Lung (tissue), 12 donors: ENCODE data around the gene CACNA1C. TPM values are rescaled to one million over a fixed set of nuclear protein-coding genes. Genes with fewer than 3 reads are reported as not detected.

Experiments
- ATAC-seq: fragments of 200-7000 bp; cut with Tn5 transposase; one replicate; pipeline ENCODE4 v1.9.1; 2020; ENCODE audit warnings: moderate number of reproducible peaks; ENCODE audit not compliant: insufficient read depth, low FRiP score
- DNase-seq, 3 donors: peaks; one replicate each; pipeline ENCODE4 v3.0.0-alpha.2; 2013 to 2017
- H3K27ac ChIP-seq, 2 donors: one replicate each; pipeline ENCODE4 v1.5.1; 2013; ENCODE audit warnings: mild to moderate bottlenecking in 2 of 2, moderate library complexity in 2 of 2, control low read depth in 1 of 2, inconsistent platforms in 1 of 2, low read depth in 1 of 2, low read length in 1 of 2
- H3K27me3 ChIP-seq, 3 donors: one replicate each; pipeline ENCODE4 v1.5.1; 2013; ENCODE audit warnings: low read length in 2 of 3; ENCODE audit not compliant: control insufficient read depth in 3 of 3, insufficient read depth in 3 of 3
- H3K36me3 ChIP-seq, 4 donors: one replicate each; pipeline ENCODE4 v1.5.1; 2013; ENCODE audit warnings: low read length in 4 of 4, mild to moderate bottlenecking in 1 of 4, moderate library complexity in 1 of 4; ENCODE audit not compliant: control insufficient read depth in 4 of 4, insufficient read depth in 4 of 4
- H3K4me1 ChIP-seq, 5 donors: one replicate each; pipeline ENCODE4 v1.5.1; 2013; ENCODE audit warnings: low read length in 5 of 5, mild to moderate bottlenecking in 2 of 5, moderate library complexity in 1 of 5; ENCODE audit not compliant: control insufficient read depth in 5 of 5, insufficient read depth in 5 of 5
- H3K4me3 ChIP-seq: one replicate; pipeline ENCODE4 v1.5.1; 2013; ENCODE audit warnings: mild to moderate bottlenecking, control low read depth, moderate library complexity
- H3K9ac ChIP-seq, 2 donors: one replicate each; pipeline ENCODE4 v1.5.1; 2013; ENCODE audit warnings: low read length in 2 of 2, control low read depth in 1 of 2; ENCODE audit not compliant: insufficient read depth in 1 of 2
- H3K9me3 ChIP-seq, 4 donors: one replicate each; pipeline ENCODE4 v1.5.1; 2013; ENCODE audit warnings: low read length in 3 of 4, mild to moderate bottlenecking in 1 of 4, moderate library complexity in 1 of 4; ENCODE audit not compliant: control insufficient read depth in 4 of 4, insufficient read depth in 3 of 4
- WGBS, 2 donors: extraction: QIAGEN DNeasy Blood & Tissue Kit; methylation state at CpG; one replicate each; pipeline ENCODE4 v1.1.7; 2013; 5-methylcytosine and 5-hydroxymethylcytosine counted together
- polyA plus RNA-seq, 2 donors: library from polyadenylated mRNA; stranded (reverse); fragments of 200-250 nt; gene quantifications; one replicate each; pipeline ENCODE4 v1.2.1, GENCODE V29; 2013
- total RNA-seq, 2 donors: library from RNA; depleted of rRNA in 1 of 2; stranded (reverse); fragments of >200 nt in 1 of 2; gene quantifications; one replicate each; pipeline ENCODE4 v1.2.1, GENCODE V29; 2014 to 2021
- TF ChIP-seq, protein P1 (sequence below): IDR thresholded peaks from 2 replicates; pipeline ENCODE4 v1.5.1; 2012; ENCODE audit warnings: mild to moderate bottlenecking; ENCODE audit errors: control extremely low read depth, extremely low read depth
- donor health status: control.
- donor health status: control.
- donor health status: Bipolar disorder and iron deficiency.
- donor health status: healthy.
- donor health status: DM: yes; HTN: yes; CAD: no.

CACNA1C gene
- total and polyA plus RNA-seq, 4 donors, result 3.2 to 17.5 (median 7.5) TPM

DNA sequence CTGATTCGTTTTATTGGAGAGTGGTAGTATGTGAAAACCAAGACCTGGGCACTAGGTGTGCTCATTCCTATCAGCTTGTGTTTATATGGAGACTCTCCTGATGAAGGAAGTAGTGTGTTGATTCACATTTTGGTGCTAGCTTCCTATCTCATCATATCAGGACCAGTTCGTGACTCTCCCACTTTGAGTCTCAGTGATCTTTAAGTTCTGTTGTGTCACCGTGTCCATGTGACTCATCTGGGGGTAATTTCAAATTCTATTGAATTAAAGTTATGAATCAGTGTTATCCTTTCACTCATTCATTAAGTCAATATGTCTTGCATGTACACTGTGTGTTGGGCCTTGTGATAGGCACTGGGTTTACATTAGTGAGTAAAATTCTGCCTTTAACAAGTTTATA lies 180.2 kb downstream of the CACNA1C start:
- H3K36me3 ChIP-seq, result no peaks in the 10 kb centered on the region
- H3K4me3 ChIP-seq, result no peak overlapping the region
- TF ChIP-seq, protein P1, sequence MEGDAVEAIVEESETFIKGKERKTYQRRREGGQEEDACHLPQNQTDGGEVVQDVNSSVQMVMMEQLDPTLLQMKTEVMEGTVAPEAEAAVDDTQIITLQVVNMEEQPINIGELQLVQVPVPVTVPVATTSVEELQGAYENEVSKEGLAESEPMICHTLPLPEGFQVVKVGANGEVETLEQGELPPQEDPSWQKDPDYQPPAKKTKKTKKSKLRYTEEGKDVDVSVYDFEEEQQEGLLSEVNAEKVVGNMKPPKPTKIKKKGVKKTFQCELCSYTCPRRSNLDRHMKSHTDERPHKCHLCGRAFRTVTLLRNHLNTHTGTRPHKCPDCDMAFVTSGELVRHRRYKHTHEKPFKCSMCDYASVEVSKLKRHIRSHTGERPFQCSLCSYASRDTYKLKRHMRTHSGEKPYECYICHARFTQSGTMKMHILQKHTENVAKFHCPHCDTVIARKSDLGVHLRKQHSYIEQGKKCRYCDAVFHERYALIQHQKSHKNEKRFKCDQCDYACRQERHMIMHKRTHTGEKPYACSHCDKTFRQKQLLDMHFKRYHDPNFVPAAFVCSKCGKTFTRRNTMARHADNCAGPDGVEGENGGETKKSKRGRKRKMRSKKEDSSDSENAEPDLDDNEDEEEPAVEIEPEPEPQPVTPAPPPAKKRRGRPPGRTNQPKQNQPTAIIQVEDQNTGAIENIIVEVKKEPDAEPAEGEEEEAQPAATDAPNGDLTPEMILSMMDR, result no peak
- DNase-seq (no peak), ATAC-seq (no peak)
- peaks cover 0 to 32% (median under 1%) of the 10 kb centered on the region in 5 donors for H3K4me1 ChIP-seq
- peaks cover 0 to 2% (median 0%) of the 10 kb centered on the region in 3 donors for H3K27me3 ChIP-seq
- no peak overlapping the region for H3K9ac ChIP-seq
- WGBS, 2 donors, result 84 to 93% methylated on average over 3 of the region's 3 CpGs
- peak overlapping the region in 1 of 2 donors; percentile 50 for H3K27ac ChIP-seq
- no peaks in the 10 kb centered on the region for H3K9me3 ChIP-seq

DNA sequence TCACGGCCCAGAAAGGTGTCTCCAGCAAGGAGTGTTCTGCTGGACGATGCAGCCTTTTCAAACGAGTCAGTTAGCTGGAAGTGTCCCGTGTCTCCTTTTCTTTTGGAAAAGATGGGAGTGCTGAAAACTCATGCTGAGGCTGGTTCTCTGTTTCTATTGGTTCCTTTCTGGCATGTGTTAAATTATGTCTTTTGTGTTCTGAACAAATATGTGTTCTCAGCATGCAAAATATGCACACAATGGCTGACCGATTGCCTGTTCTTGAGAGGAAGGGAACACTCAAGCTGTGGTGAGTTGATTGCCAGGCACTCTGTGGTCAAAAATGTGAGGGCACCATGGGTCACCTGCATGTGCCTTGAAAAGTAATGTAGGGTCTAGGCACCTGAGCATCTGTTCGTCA lies 181.3 kb downstream of the CACNA1C start:
- 80 to 88% methylated on average over 6 of the region's 6 CpGs for WGBS, 2 donors
- H3K9me3 ChIP-seq, result no peaks in the 10 kb centered on the region
- peaks cover 0 to 36% (median 3%) of the 10 kb centered on the region in 5 donors for H3K4me1 ChIP-seq
- peaks cover 0 to 2% (median 0%) of the 10 kb centered on the region in 3 donors for H3K27me3 ChIP-seq
- ATAC-seq (no peak), DNase-seq (no peak)
- no peak overlapping the region for H3K9ac ChIP-seq
- TF ChIP-seq, protein P1, result no peak
- H3K4me3 ChIP-seq, result no peak overlapping the region
- peak overlapping the region in 1 of 2 donors; percentile 45 for H3K27ac ChIP-seq
- H3K36me3 ChIP-seq, result no peaks in the 10 kb centered on the region

DNA sequence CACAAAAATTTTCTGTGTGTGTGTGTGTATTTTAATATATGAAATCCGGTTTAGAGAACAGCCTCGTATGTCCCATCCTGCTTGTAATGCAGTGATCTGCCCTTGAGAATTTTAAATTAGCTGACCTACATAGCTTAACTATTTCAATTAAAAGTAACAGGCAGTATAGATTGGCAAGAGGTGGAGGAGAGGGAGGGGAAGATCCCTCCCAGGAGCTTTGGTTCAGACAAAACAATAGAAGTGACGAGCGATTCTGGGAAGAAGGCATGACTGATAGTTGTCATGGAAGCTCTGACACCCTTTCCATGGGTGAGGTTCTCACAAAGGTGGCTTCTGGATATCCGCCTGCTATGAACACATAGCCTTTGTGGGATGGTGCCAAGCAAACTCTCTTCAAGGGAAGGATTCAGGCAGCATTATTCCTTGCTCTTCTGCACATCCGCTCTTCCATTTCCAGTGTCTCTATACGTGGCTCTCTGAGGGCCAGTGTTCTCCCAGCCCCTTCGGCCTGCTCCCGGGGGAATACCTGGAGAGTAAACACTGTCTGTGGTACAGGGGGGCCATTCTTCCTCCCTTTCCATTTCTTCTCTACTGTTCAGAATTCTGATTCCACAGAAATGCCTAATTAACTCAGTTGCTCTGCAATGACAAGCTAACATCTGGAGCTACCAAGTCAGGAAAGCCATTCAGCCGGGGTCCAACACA lies 182.0 kb downstream of the CACNA1C start:
- DNase-seq, result no peak
- H3K27me3 ChIP-seq, result no peaks in the 10 kb centered on the region
- ATAC-seq, result no peak
- H3K9me3 ChIP-seq, result no peaks in the 10 kb centered on the region
- peaks cover 0 to 36% (median 3%) of the 10 kb centered on the region in 5 donors for H3K4me1 ChIP-seq
- no peaks in the 10 kb centered on the region for H3K36me3 ChIP-seq
- H3K4me3 ChIP-seq, result no peak overlapping the region
- peak overlapping the region in 1 of 2 donors; percentile 45 for H3K27ac ChIP-seq
- TF ChIP-seq, protein P1, result no peak
- 87 to 93% methylated on average over 10 of the region's 10 CpGs for WGBS, 2 donors
- H3K9ac ChIP-seq, result no peak overlapping the region
